SK-N-SH treated with all-trans-retinoic acid at 6 μM for 48 hours (cell line): ENCODE results near the gene CTBP1.

ENCODE experiments used
- ATAC-seq: fragments of 200-7000 bp; cut with Tn5 transposase; 3 replicates; pipeline ENCODE4 v1.9.1; 2020; ENCODE audit warnings: mild to moderate bottlenecking, moderate library complexity
- ARNTL ChIP-seq: fragments of 450-650 bp; formaldehyde crosslinking; IDR thresholded peaks from 2 replicates; pipeline ENCODE4 v1.5.0; 2020; ENCODE audit warnings: low read depth, mild to moderate bottlenecking, moderate library complexity, borderline replicate concordance
- CSDC2 ChIP-seq: fragments of 250-450 bp; sonication (Bioruptor Pico); IDR thresholded peaks from 2 replicates; pipeline ENCODE4 v1.5.0; 2020; ENCODE audit warnings: mild to moderate bottlenecking, moderate library complexity
- CSRNP3 ChIP-seq: fragments of 250-450 bp; sonication (Bioruptor Pico); IDR thresholded peaks from 2 replicates; pipeline ENCODE4 v1.5.1; 2021; ENCODE audit warnings: mild to moderate bottlenecking, moderate library complexity
- ESRRG ChIP-seq: fragments of 250-450 bp; sonication (Bioruptor Pico); IDR thresholded peaks from 2 replicates; pipeline ENCODE4 v1.6.1; 2021; ENCODE audit warnings: mild to moderate bottlenecking
- GLIS3 ChIP-seq: fragments of 250-450 bp; sonication (Bioruptor Pico); IDR thresholded peaks from 2 replicates; pipeline ENCODE4 v1.5.0; 2020; ENCODE audit warnings: mild to moderate bottlenecking, moderate library complexity
- PATZ1 ChIP-seq: fragments of 250-450 bp; sonication (Bioruptor Pico); IDR thresholded peaks from 2 replicates; pipeline ENCODE4 v1.8.0; 2020; ENCODE audit warnings: mild to moderate bottlenecking, moderate library complexity, borderline replicate concordance
- PPARA ChIP-seq: fragments of 250-450 bp; sonication (Bioruptor Pico); IDR thresholded peaks from 2 replicates; pipeline ENCODE4 v1.5.0; 2020; ENCODE audit warnings: mild to moderate bottlenecking, borderline replicate concordance
- RARB ChIP-seq: fragments of 250-450 bp; sonication (Bioruptor Pico); IDR thresholded peaks from 2 replicates; pipeline ENCODE4 v1.8.0; 2021; ENCODE audit warnings: mild to moderate bottlenecking, moderate library complexity
- SNAI2 ChIP-seq: fragments of 250-450 bp; sonication (Bioruptor Pico); IDR thresholded peaks from 2 replicates; pipeline ENCODE4 v1.5.0; 2020; ENCODE audit warnings: mild to moderate bottlenecking, moderate library complexity
- TOX ChIP-seq: fragments of 250-450 bp; sonication (Bioruptor Pico); IDR thresholded peaks from 2 replicates; pipeline ENCODE4 v1.8.0; 2021; ENCODE audit warnings: mild to moderate bottlenecking, moderate library complexity, borderline replicate concordance
- ZC3H10 ChIP-seq: fragments of 250-450 bp; sonication (Bioruptor Pico); IDR thresholded peaks from 2 replicates; pipeline ENCODE4 v1.5.1; 2021; ENCODE audit warnings: mild to moderate bottlenecking, moderate library complexity
- ZFP3 ChIP-seq: fragments of 250-450 bp; sonication (Bioruptor Pico); IDR thresholded peaks from 2 replicates; pipeline ENCODE4 v1.5.0; 2020; ENCODE audit warnings: mild to moderate bottlenecking, moderate library complexity
- ZFP30 ChIP-seq: fragments of 450-650 bp; formaldehyde crosslinking; IDR thresholded peaks from 2 replicates; pipeline ENCODE4 v1.5.0; 2022; ENCODE audit warnings: mild to moderate bottlenecking, moderate library complexity
- ZNF565 ChIP-seq: fragments of 450-650 bp; formaldehyde crosslinking; conservative IDR thresholded peaks from 2 replicates; pipeline ENCODE4 v1.5.0; 2020; ENCODE audit warnings: low read depth, mild to moderate bottlenecking, moderate library complexity
- ZNF70 ChIP-seq: fragments of 450-650 bp; formaldehyde crosslinking; IDR thresholded peaks from 2 replicates; pipeline ENCODE4 v1.5.0; 2020; ENCODE audit warnings: mild to moderate bottlenecking, moderate library complexity
- ZNF8 ChIP-seq: fragments of 450-650 bp; formaldehyde crosslinking; IDR thresholded peaks from 2 replicates; pipeline ENCODE4 v1.5.0; 2020; ENCODE audit warnings: mild to moderate bottlenecking, moderate library complexity
- TF ChIP-seq, protein P1 (sequence below): fragments of 250-450 bp; sonication (Bioruptor Pico); IDR thresholded peaks from 2 replicates; pipeline ENCODE4 v1.5.1; 2020; ENCODE audit warnings: low read depth, mild to moderate bottlenecking, moderate library complexity
- TF ChIP-seq, protein P2 (sequence below): fragments of 250-450 bp; sonication (Bioruptor Pico); IDR thresholded peaks from 2 replicates; pipeline ENCODE4 v1.8.0; 2021; ENCODE audit warnings: low read depth, mild to moderate bottlenecking, moderate library complexity, borderline replicate concordance
- TF ChIP-seq, protein P3 (sequence below): fragments of 250-450 bp; sonication (Bioruptor Pico); IDR thresholded peaks from 2 replicates; pipeline ENCODE4 v1.5.0; 2020; ENCODE audit warnings: mild to moderate bottlenecking, moderate library complexity

CTBP1 gene

DNA sequence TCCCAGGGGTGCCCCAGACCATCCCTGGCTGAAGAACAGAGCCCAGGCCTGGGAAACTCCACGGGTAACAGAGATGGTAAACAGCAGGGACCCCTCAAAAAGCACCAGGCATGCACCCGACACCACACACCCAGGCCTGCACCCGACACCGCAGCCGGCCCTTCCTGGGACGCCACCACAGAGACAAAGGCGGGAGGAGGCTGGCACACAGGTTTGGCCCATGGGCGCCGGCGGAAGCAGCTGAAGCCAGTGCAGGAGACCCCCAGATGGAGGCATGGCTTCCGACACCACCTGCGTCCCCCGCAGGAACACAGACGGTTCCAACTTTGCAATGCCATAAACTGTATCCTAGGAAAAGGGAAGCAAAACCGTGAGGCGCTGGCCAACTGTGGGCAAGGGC lies 22.3 kb downstream of the CTBP1 start (continued):
- TF ChIP-seq, protein P1, sequence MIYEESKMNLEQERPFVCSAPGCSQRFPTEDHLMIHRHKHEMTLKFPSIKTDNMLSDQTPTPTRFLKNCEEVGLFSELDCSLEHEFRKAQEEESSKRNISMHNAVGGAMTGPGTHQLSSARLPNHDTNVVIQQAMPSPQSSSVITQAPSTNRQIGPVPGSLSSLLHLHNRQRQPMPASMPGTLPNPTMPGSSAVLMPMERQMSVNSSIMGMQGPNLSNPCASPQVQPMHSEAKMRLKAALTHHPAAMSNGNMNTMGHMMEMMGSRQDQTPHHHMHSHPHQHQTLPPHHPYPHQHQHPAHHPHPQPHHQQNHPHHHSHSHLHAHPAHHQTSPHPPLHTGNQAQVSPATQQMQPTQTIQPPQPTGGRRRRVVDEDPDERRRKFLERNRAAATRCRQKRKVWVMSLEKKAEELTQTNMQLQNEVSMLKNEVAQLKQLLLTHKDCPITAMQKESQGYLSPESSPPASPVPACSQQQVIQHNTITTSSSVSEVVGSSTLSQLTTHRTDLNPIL (CRISPR knock-in tag), result no peak
- TF ChIP-seq ESRRG (CRISPR knock-in tag) (no peak), GLIS3 (no peak), ZNF565 (CRISPR knock-in tag) (no peak), CSDC2 (CRISPR knock-in tag) (no peak), CSRNP3 (CRISPR knock-in tag) (no peak), ZFP3 (CRISPR knock-in tag) (no peak)

DNA sequence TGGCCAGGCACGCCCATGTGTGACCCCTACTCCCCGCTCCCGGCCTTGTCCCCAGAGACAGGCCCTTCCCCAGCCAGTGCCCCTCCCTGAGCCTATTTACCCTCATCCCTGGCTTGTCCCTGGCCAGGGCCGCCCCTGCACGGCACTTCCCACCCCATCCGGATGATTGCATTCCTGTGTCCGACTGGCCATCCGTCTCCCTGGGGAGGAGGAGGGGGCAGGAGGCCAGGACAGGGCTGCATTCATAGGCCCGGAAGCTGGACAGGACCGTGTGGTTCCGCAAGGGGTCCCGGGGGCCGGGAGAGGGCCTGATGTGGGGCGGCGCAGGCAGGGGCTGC lies 22.8 kb downstream of the CTBP1 start:
- TF ChIP-seq TOX (CRISPR knock-in tag), result no peak
- TF ChIP-seq, protein P1 (CRISPR knock-in tag), result no peak
- no peak for TF ChIP-seq ZNF8 (CRISPR knock-in tag)
- TF ChIP-seq ESRRG (CRISPR knock-in tag), result no peak
- no peak for TF ChIP-seq RARB
- TF ChIP-seq ZNF70, result no peak
- TF ChIP-seq, protein P2, sequence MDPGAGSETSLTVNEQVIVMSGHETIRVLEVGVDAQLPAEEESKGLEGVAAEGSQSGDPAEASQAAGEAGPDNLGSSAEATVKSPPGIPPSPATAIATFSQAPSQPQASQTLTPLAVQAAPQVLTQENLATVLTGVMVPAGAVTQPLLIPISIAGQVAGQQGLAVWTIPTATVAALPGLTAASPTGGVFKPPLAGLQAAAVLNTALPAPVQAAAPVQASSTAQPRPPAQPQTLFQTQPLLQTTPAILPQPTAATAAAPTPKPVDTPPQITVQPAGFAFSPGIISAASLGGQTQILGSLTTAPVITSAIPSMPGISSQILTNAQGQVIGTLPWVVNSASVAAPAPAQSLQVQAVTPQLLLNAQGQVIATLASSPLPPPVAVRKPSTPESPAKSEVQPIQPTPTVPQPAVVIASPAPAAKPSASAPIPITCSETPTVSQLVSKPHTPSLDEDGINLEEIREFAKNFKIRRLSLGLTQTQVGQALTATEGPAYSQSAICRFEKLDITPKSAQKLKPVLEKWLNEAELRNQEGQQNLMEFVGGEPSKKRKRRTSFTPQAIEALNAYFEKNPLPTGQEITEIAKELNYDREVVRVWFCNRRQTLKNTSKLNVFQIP (CRISPR knock-in tag), result no peak
- TF ChIP-seq ZFP3 (CRISPR knock-in tag), result no peak
- TF ChIP-seq ZNF565 (CRISPR knock-in tag), result no peak
- TF ChIP-seq ZFP30 (CRISPR knock-in tag), result no peak
- TF ChIP-seq, protein P3, sequence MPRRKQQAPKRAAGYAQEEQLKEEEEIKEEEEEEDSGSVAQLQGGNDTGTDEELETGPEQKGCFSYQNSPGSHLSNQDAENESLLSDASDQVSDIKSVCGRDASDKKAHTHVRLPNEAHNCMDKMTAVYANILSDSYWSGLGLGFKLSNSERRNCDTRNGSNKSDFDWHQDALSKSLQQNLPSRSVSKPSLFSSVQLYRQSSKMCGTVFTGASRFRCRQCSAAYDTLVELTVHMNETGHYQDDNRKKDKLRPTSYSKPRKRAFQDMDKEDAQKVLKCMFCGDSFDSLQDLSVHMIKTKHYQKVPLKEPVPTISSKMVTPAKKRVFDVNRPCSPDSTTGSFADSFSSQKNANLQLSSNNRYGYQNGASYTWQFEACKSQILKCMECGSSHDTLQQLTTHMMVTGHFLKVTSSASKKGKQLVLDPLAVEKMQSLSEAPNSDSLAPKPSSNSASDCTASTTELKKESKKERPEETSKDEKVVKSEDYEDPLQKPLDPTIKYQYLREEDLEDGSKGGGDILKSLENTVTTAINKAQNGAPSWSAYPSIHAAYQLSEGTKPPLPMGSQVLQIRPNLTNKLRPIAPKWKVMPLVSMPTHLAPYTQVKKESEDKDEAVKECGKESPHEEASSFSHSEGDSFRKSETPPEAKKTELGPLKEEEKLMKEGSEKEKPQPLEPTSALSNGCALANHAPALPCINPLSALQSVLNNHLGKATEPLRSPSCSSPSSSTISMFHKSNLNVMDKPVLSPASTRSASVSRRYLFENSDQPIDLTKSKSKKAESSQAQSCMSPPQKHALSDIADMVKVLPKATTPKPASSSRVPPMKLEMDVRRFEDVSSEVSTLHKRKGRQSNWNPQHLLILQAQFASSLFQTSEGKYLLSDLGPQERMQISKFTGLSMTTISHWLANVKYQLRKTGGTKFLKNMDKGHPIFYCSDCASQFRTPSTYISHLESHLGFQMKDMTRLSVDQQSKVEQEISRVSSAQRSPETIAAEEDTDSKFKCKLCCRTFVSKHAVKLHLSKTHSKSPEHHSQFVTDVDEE (CRISPR knock-in tag), result no peak
- TF ChIP-seq ZC3H10 (CRISPR knock-in tag), result no peak
- no peak for ATAC-seq

DNA sequence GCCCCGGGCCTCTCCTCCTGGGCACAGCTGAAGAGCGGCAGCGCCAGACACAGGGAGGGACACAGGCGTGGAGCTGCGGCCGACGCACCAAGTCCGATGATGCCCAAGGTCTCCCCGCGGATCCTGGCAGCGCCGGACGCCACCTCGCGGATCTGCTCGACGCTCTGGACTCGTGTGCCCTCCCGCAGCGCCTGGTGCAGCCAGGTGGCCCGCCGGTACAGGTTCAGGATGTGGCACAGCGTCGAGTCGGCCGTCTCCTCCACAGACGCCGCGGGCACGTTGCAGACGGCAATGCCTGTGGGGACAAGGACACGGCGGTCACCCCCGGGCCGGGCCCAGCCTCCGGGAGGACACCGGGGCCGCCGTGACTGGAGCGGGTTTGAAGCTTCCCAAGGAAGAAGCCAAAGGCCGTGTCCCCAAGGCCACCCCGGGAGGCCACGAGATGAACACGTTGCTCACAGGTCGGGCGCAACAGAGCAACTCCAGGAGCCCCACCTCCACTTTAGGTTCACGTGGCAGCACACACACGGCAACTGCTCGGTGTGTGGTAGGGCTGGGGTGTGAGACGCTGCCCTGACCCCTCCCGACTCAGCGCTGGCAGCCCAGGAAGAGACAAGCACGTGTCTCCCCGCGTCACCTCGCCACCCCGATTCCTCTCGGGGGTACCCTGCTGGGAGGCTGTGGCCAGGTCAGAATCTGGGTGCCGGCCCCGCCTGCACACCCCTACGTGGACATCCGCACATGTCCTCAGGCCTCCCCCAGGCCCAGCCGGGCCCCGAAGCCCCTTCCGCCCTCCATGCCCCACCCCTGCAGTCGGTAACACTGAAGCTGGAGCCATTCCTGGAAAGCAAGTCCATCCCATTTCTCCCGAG lies 23.4 kb downstream of the CTBP1 start:
- no peak for ATAC-seq
- TF ChIP-seq ESRRG (CRISPR knock-in tag) (no peak), ZNF8 (CRISPR knock-in tag) (no peak), PPARA (CRISPR knock-in tag) (no peak), CSRNP3 (CRISPR knock-in tag) (no peak), TOX (CRISPR knock-in tag) (no peak), ARNTL (CRISPR knock-in tag) (no peak), GLIS3 (no peak), PATZ1 (CRISPR knock-in tag) (no peak), CSDC2 (CRISPR knock-in tag) (no peak), SNAI2 (CRISPR knock-in tag) (no peak)
- TF ChIP-seq, protein P1 (CRISPR knock-in tag), result no peak
- TF ChIP-seq, protein P3 (CRISPR knock-in tag), result no peak
